ENCODE data around the gene UBN2.

UBN2 gene

GRCh38 chr7:139297795-139298194 is 66.8 kb downstream of the UBN2 start:
- Histone ChIP-seq H3K23ac (ENCODE audit: low read depth, low read length, poor library complexity) (no peak overlapping the region), H3K27ac (replicated peaks; ENCODE audit: low read length) (peak overlapping the region; percentile 62), H2AFZ (ENCODE audit: low read length) (no peak overlapping the region), H3K4ac (ENCODE audit: low read length) (no peak overlapping the region), H3K27me3 (ENCODE audit: control insufficient read depth in 3 of 3, insufficient read depth in 3 of 3, low read depth in 1 of 3, low read length in 3 of 3) (no peaks in the 10 kb centered on the region), H3K4me3 (ENCODE audit: low read length in 2 of 2) (no peak overlapping the region), H4K91ac (ENCODE audit: low read depth, low read length, poor library complexity) (no peak overlapping the region), H2AK5ac (ENCODE audit: low read depth, low read length) (no peak overlapping the region), H2BK5ac (ENCODE audit: low read length) (no peak overlapping the region), H3K18ac (ENCODE audit: low read length) (no peak overlapping the region), H4K8ac (ENCODE audit: low read depth, low read length) (no peak overlapping the region), H2BK12ac (ENCODE audit: low read length) (no peak overlapping the region), H3K4me1 (ENCODE audit: control insufficient read depth in 2 of 2, insufficient read depth in 1 of 2, low read depth in 1 of 2, low read length in 2 of 2) (peaks cover 3 to 5% of the 10 kb centered on the region in 2 donors), H3K4me2 (ENCODE audit: insufficient read depth, low read length, poor library complexity, severe bottlenecking) (no peak overlapping the region), H3K14ac (ENCODE audit: low read length) (no peak overlapping the region), H3K79me1 (ENCODE audit: low read depth, low read length) (no peaks in the 10 kb centered on the region), H3K9ac (ENCODE audit: low read depth, low read length, poor library complexity) (no peak overlapping the region), H2BK15ac (ENCODE audit: low read length) (no peak overlapping the region), H3K9me3 (replicated peaks in 1 of 2; ENCODE audit: control insufficient read depth in 2 of 2, insufficient read depth in 1 of 2, low read depth in 1 of 2, low read length in 2 of 2) (peaks cover 0 to 2% of the 10 kb centered on the region in 2 donors), H2BK120ac (ENCODE audit: low read depth, low read length) (no peak overlapping the region), H3K36me3 (replicated peaks in 1 of 2; ENCODE audit: control insufficient read depth in 2 of 2, insufficient read depth in 2 of 2, low read length in 2 of 2) (peaks cover 0 to 65% of the 10 kb centered on the region in 2 donors)
- peak; percentile 31 for DNase-seq (ENCODE audit: low spot score)
- no CpG with 5 or more reads among the region's 6 CpGs for WGBS, 2 donors (ENCODE audit: extremely low coverage in 2 of 2, insufficient read length in 2 of 2, insufficient replicate concordance in 1 of 2)

- peaks cover 3 to 5% of the 10 kb centered on the region in 2 donors for H3K4me1 ChIP-seq (ENCODE audit: control insufficient read depth in 2 of 2, insufficient read depth in 1 of 2, low read depth in 1 of 2, low read length in 2 of 2)
- no peak overlapping the region for H3K9ac ChIP-seq (ENCODE audit: low read depth, low read length, poor library complexity)
- H4K91ac ChIP-seq (ENCODE audit: low read depth, low read length, poor library complexity) = no peak overlapping the region
- H2BK120ac ChIP-seq (ENCODE audit: low read depth, low read length) = no peak overlapping the region
- no peak overlapping the region for H2BK5ac ChIP-seq (ENCODE audit: low read length)
- H3K9me3 ChIP-seq (replicated peaks in 1 of 2; ENCODE audit: control insufficient read depth in 2 of 2, insufficient read depth in 1 of 2, low read depth in 1 of 2, low read length in 2 of 2) = peaks cover 0 to 2% of the 10 kb centered on the region in 2 donors
- H2AK5ac ChIP-seq (ENCODE audit: low read depth, low read length) = no peak overlapping the region
- H3K27ac ChIP-seq (replicated peaks; ENCODE audit: low read length) = no peak overlapping the region
- H3K14ac ChIP-seq (ENCODE audit: low read length) = no peak overlapping the region
- no CpG with 5 or more reads among the region's 2 CpGs for WGBS, 2 donors (ENCODE audit: extremely low coverage in 2 of 2, insufficient read length in 2 of 2, insufficient replicate concordance in 1 of 2)
- DNase-seq (ENCODE audit: low spot score) = no peak
- no peak overlapping the region for H4K8ac ChIP-seq (ENCODE audit: low read depth, low read length)
- no peak overlapping the region for H2BK15ac ChIP-seq (ENCODE audit: low read length)
- H3K4me2 ChIP-seq (ENCODE audit: insufficient read depth, low read length, poor library complexity, severe bottlenecking) = no peak overlapping the region
- no peak overlapping the region for H3K4ac ChIP-seq (ENCODE audit: low read length)
- H3K36me3 ChIP-seq (replicated peaks in 1 of 2; ENCODE audit: control insufficient read depth in 2 of 2, insufficient read depth in 2 of 2, low read length in 2 of 2) = peaks cover 0 to 61% of the 10 kb centered on the region in 2 donors
- H3K23ac ChIP-seq (ENCODE audit: low read depth, low read length, poor library complexity) = no peak overlapping the region
- no peak overlapping the region for H3K18ac ChIP-seq (ENCODE audit: low read length)
- no peak overlapping the region for H3K4me3 ChIP-seq (ENCODE audit: low read length in 2 of 2)
- no peak overlapping the region for H2AFZ ChIP-seq (ENCODE audit: low read length)
- no peaks in the 10 kb centered on the region for H3K79me1 ChIP-seq (ENCODE audit: low read depth, low read length)
- no peaks in the 10 kb centered on the region for H3K27me3 ChIP-seq (ENCODE audit: control insufficient read depth in 3 of 3, insufficient read depth in 3 of 3, low read depth in 1 of 3, low read length in 3 of 3)
- no peak overlapping the region for H2BK12ac ChIP-seq (ENCODE audit: low read length)
Measured at GRCh38 chr7:139299296-139299695, 68.3 kb downstream of the UBN2 start.

- Histone ChIP-seq H2AK5ac (ENCODE audit: low read depth, low read length) (no peak overlapping the region), H2BK12ac (ENCODE audit: low read length) (no peak overlapping the region), H3K9me3 (replicated peaks in 1 of 2; ENCODE audit: control insufficient read depth in 2 of 2, insufficient read depth in 1 of 2, low read depth in 1 of 2, low read length in 2 of 2) (peaks cover 0 to 2% of the 10 kb centered on the region in 2 donors), H3K27me3 (ENCODE audit: control insufficient read depth in 3 of 3, insufficient read depth in 3 of 3, low read depth in 1 of 3, low read length in 3 of 3) (no peaks in the 10 kb centered on the region), H2BK15ac (ENCODE audit: low read length) (no peak overlapping the region), H3K23ac (ENCODE audit: low read depth, low read length, poor library complexity) (no peak overlapping the region), H3K4me3 (ENCODE audit: low read length in 2 of 2) (no peak overlapping the region), H3K14ac (ENCODE audit: low read length) (no peak overlapping the region), H2AFZ (ENCODE audit: low read length) (no peak overlapping the region), H3K4me2 (ENCODE audit: insufficient read depth, low read length, poor library complexity, severe bottlenecking) (no peak overlapping the region), H3K36me3 (replicated peaks in 1 of 2; ENCODE audit: control insufficient read depth in 2 of 2, insufficient read depth in 2 of 2, low read length in 2 of 2) (peaks cover 0 to 54% of the 10 kb centered on the region in 2 donors), H4K91ac (ENCODE audit: low read depth, low read length, poor library complexity) (no peak overlapping the region), H3K9ac (ENCODE audit: low read depth, low read length, poor library complexity) (no peak overlapping the region), H2BK120ac (ENCODE audit: low read depth, low read length) (no peak overlapping the region), H3K27ac (replicated peaks; ENCODE audit: low read length) (no peak overlapping the region), H4K8ac (ENCODE audit: low read depth, low read length) (no peak overlapping the region), H3K4ac (ENCODE audit: low read length) (no peak overlapping the region), H3K18ac (ENCODE audit: low read length) (no peak overlapping the region), H3K4me1 (ENCODE audit: control insufficient read depth in 2 of 2, insufficient read depth in 1 of 2, low read depth in 1 of 2, low read length in 2 of 2) (peaks cover 3 to 5% of the 10 kb centered on the region in 2 donors), H3K79me1 (ENCODE audit: low read depth, low read length) (no peaks in the 10 kb centered on the region), H2BK5ac (ENCODE audit: low read length) (no peak overlapping the region)
- DNase-seq (ENCODE audit: low spot score) = no peak
- WGBS, 2 donors (ENCODE audit: extremely low coverage in 2 of 2, insufficient read length in 2 of 2, insufficient replicate concordance in 1 of 2) = no CpG with 5 or more reads among the region's 2 CpGs
Measured at GRCh38 chr7:139300390-139300789, 69.4 kb downstream of the UBN2 start.

DNA sequence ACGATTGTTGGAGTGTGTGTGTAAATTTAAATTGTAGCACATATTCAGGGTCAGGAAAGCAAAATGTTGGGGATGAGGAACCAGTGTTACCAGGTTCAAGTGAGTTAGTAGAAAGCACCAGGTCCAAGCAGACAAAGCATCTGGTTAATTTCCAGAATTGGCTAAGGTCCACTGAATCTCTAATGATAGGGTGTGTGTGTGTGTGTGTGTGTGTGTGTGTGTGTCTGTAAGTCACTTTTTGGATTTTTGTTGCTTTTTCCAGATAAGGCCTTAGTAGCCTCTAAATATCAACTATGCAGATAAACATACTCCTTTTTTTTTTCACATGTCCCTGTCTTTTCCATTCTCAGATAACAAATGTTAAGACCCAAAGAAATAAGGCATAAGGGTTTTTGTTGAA is 73.5 kb downstream of the UBN2 start:
- no peak overlapping the region for H4K8ac ChIP-seq (ENCODE audit: low read depth, low read length)
- no CpG with 5 or more reads among the region's 1 CpG for WGBS, 2 donors (ENCODE audit: extremely low coverage in 2 of 2, insufficient read length in 2 of 2, insufficient replicate concordance in 1 of 2)
- DNase-seq (ENCODE audit: low spot score) = no peak
- no peaks in the 10 kb centered on the region for H3K9me3 ChIP-seq (replicated peaks in 1 of 2; ENCODE audit: control insufficient read depth in 2 of 2, insufficient read depth in 1 of 2, low read depth in 1 of 2, low read length in 2 of 2)
- no peak overlapping the region for H3K18ac ChIP-seq (ENCODE audit: low read length)
- no peak overlapping the region for H2BK15ac ChIP-seq (ENCODE audit: low read length)
- no peak overlapping the region for H2AK5ac ChIP-seq (ENCODE audit: low read depth, low read length)
- H3K4me3 ChIP-seq (ENCODE audit: low read length in 2 of 2) = no peak overlapping the region
- H3K27me3 ChIP-seq (ENCODE audit: control insufficient read depth in 3 of 3, insufficient read depth in 3 of 3, low read depth in 1 of 3, low read length in 3 of 3) = no peaks in the 10 kb centered on the region
- no peak overlapping the region for H2BK12ac ChIP-seq (ENCODE audit: low read length)
- no peak overlapping the region for H3K9ac ChIP-seq (ENCODE audit: low read depth, low read length, poor library complexity)
- no peak overlapping the region for H2BK5ac ChIP-seq (ENCODE audit: low read length)
- H3K79me1 ChIP-seq (ENCODE audit: low read depth, low read length) = no peaks in the 10 kb centered on the region
- peaks cover 2 to 51% of the 10 kb centered on the region in 2 donors for H3K36me3 ChIP-seq (replicated peaks in 1 of 2; ENCODE audit: control insufficient read depth in 2 of 2, insufficient read depth in 2 of 2, low read length in 2 of 2)
- H4K91ac ChIP-seq (ENCODE audit: low read depth, low read length, poor library complexity) = no peak overlapping the region
- no peak overlapping the region for H3K4ac ChIP-seq (ENCODE audit: low read length)
- H2BK120ac ChIP-seq (ENCODE audit: low read depth, low read length) = no peak overlapping the region
- no peak overlapping the region for H3K27ac ChIP-seq (replicated peaks; ENCODE audit: low read length)
- H3K4me1 ChIP-seq (ENCODE audit: control insufficient read depth in 2 of 2, insufficient read depth in 1 of 2, low read depth in 1 of 2, low read length in 2 of 2) = no peaks in the 10 kb centered on the region
- H3K4me2 ChIP-seq (ENCODE audit: insufficient read depth, low read length, poor library complexity, severe bottlenecking) = no peak overlapping the region
- no peak overlapping the region for H2AFZ ChIP-seq (ENCODE audit: low read length)
- no peak overlapping the region for H3K14ac ChIP-seq (ENCODE audit: low read length)
- no peak overlapping the region for H3K23ac ChIP-seq (ENCODE audit: low read depth, low read length, poor library complexity)
